Ammon's horn (tissue), 1 donor: ENCODE results near the gene AREG.

ENCODE experiments used
- DNase-seq: peaks from one replicate; pipeline ENCODE4 v3.0.0-alpha.2; 2016; ENCODE audit warnings: low spot score

Gene AREG

DNA sequence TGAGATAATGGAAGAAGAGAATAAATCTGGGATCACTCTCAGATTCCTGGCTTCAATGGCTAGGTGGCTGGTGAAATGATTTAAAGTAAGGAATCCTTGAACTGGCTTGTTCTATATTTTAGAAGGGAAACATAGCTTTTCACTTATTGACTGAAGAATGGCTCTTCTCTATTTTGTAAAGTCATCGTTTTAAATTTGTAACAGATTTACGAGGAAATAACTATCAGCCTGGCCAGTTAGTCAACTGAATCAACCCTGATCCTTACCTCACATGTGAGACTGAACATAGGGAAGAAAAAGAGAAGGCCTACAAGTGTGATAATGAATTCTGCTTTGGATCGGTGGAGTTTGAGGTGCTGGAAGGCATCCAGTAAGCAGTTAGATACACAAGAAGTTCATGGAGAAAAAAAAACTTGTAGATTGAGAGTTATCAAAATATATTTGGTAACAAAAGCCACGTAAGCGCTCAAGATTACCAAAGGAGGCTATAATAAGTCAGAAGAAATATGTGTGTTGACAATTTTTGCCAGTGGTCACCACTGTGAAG lies 12.0 kb downstream of the AREG start:
- DNase-seq, result no peak

DNA sequence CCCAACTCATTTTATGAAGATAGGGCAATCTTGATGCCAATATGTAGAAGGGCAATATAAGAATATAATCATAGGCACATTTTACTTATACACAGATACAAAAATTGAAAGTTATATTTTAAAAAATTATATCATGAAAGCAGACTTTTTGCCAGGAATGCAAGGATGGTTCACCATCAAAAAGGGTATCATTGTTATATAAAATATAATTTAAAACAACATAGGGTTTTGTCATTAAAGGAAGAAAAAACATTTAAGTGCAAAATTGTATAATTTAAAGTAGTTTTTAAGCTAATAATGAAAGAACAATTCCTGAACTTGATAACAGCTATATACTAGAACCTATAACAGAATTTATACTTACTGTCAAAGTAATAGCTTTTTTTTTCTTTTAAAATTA lies 15.9 kb downstream of the AREG start:
- DNase-seq, result no peak

DNA sequence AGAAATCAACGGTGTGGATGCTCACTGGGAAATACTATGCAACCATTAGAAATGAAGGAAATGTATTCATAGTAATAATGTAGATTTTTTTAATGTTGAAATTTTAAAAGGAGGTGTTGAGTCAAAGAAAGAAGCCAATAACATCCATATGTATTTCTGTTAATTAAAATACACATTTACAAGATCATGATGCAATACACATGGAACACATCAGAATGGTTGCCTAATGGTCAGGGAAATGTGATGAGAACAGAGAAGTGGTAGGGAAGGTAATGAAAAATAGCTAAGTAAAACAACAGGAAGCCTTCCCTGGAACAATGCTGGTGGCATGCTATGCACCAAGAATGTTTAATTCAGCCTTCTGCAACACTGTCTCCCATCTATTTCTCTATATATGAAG lies 18.2 kb downstream of the AREG start:
- DNase-seq, result no peak

DNA sequence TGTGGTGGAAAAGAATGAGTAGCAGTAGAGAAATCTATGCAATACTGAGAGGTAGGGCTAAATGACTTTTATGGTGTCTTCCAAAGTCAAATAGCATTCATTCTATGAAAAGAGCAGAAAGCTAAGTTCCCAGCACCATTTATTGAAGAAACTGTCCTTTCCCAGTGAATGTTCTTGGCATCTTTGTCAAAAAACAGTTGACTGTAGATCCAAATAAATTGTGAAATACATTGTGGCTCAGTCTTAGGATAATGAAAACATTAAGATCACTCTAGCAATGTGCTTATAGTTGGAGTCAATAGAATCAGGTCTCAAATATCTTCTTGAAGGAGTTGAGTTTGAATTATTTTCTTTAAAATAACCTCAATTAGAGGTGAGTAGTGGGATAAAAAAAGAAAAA lies 19.4 kb downstream of the AREG start:
- DNase-seq, result no peak

DNA sequence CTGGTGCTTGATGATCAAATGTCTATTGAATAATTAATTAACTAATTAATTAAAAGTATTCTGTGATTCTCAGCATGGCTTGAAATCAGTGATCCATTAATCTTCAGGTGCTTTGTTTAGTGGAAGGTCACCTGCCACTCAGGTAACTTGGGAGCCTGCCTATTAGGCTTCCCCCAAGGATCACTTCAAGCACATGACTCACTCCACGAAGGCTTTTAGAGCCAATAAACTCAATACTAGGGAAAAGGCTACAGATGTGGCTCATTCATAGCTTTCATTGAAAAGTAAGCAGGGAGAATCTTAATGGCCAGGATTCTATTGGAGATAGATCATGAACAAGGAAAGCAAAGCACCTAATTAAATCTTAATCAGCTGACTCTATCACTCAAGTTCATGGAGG lies 21.3 kb downstream of the AREG start:
- DNase-seq, result no peak

DNA sequence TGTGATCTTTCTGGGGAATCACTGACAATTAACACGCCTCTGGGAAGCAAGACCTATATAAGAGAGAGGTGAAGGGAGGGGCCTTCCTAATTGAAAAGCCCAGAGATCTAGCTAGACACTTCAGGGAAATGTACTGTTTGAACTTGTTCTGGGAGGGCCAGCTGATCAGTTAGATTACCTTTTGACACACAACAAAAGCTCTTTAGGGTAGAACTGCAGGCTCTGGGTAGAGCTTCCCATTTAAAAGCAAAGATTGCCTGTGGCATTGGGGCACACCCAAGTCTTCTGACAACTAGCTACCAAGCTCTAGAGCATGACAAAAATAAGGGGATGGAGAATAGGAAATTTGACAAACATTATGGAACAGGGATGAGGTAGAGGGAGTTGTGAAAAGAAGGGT lies 26.3 kb downstream of the AREG start:
- no peak for DNase-seq

DNA sequence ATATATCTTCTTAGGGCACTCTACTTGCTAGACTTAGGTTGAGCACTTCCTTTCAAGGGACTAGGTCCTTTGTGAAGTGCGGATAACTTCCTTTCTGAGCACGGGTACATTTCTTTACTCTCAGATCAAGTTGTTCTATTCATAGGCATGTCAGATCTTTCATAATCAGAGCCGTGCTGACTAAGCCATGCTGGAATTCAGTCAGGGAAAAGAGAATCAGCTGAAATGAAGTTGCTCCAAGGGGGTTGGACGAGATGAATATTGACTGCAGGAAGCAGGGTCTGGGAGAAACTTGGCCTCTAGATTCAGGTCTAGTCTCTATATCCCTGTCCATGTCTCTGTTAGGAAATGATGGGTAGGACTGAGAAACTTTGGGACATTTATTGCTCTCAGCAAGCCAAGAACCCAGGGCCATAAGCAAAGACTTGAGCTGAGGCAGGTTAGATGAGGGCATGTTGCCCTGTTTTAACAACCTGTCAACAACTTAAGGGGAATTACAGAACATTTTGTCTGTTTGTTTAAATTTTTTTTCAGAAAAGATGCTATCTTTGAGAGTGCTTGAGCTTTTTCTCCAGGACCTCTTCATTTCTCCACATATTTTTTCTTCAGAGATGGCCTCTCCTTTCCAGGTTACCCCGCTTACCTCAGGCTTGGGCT lies 28.3 kb downstream of the AREG start:
- peak; percentile 4 for DNase-seq

DNA sequence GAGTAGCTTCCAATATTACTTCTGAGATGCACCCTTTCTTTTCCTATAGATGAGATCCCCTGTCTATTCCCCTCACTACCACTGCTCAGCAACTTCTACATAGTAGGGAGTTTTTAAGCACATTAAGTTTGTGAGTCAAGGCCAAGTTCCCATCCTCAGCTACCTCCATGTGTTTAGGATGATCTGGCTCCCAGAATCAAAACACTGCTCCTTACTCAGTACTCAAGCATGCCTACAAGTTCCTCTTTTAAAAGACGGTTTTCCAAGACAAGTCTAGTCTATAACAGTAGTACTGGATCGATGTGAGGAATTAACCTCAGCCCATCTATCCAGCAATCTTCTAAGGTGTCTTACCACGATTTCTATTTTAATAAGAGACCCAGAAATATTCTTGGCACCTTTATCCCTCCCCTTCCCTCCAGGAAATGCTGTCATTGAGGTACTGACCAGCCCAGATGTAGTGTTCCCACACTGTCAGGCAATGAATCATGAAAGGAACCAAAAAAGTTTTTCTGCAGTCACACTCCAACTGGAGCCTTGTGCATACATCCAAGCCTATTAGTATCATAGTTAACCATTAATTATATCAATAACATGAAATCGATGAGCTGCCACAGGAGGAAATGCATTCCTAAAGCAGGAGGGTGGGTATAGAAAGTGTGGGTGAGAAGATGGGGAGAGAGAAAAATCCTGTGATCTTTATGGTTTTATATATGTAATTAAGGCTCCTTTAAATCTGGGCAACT lies 29.6 kb downstream of the AREG start:
- no peak for DNase-seq

DNA sequence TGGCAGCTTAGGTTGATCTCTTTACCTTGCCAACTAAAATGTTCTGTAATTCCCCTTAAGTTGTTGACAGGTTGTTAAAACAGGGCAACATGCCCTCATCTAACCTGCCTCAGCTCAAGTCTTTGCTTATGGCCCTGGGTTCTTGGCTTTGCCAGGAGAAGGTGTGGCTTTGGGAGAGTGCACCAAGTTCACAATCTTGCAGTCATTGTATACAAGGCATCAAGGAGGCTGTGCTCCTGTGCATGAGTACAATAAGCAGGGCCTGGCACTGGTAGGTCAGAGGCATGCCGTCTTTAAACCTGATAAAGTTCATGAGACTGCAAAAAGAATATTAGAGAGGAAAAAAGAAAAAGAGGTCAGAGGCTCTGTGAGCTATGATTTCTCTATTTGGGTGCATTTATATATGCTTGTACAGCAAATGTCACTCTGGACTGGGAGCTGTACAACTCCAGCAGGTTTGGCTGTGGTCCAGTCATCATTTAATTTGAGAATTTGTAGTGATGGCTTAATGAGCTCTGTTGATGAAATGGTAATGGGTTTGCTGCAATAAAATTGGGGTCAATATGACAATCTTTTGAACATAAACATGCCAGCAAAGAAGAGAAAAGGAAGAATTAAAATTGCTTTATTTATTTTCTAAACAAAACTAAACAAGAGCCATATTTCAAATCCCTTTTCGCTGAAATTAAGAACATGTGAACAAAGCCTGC lies 30.3 kb downstream of the AREG start:
- DNase-seq, result no peak

DNA sequence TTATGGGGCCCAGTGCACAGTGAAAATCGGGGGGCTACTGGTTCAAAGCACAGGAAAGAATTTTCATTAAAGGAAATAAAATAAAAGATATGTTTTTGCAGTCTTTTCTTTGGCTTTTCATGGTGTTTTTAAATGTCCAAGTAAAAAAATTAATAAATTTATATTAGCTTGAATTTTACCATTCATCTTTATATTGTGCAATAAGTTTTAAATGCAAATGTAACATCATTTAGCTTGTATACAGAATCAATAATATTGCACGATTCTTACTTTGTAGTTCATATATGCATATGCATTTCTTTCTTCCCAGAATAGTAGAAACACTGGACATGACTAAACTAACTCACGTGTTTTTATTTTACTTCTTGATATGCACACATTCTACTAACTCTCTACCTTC lies 31.0 kb downstream of the AREG start:
- no peak for DNase-seq

DNA sequence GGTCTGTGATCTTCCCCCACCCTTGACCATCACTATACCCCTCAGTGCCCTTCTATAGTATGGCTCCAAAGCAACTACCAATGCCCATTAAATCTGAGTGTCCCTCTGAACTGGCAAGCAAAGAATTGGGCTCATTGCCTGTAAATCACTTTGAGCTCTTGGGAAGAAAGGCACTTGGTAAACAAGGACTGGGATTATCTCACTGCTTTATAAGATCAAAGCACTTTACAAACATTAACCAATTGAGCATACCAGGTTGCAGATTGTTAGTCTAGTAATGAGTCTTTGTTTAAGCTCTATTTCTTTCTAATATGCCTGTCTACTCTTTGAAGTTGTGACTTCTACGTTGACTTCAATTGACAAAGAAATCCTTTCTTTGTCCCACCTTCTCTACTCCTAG lies 34.1 kb downstream of the AREG start:
- no peak for DNase-seq

DNA sequence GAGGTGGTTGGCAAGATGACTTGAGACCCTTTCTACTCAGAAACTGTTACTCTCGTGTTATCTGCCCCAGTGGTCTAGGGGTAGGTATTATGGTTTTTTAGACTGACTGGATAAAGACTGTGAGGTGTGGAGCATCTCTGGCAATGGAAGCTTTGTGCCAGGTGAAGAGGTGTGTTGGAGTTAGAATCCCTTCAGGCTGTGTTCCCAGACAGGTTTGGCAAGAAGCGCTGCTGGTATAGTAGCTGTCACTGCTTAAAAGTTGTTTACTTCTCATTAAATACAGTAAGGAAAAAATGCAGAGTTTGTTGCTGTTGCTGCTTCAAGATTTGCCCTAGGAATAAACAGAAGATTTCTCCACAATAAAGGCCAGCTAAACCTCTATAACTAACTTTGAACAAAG lies 35.3 kb downstream of the AREG start:
- no peak for DNase-seq

DNA sequence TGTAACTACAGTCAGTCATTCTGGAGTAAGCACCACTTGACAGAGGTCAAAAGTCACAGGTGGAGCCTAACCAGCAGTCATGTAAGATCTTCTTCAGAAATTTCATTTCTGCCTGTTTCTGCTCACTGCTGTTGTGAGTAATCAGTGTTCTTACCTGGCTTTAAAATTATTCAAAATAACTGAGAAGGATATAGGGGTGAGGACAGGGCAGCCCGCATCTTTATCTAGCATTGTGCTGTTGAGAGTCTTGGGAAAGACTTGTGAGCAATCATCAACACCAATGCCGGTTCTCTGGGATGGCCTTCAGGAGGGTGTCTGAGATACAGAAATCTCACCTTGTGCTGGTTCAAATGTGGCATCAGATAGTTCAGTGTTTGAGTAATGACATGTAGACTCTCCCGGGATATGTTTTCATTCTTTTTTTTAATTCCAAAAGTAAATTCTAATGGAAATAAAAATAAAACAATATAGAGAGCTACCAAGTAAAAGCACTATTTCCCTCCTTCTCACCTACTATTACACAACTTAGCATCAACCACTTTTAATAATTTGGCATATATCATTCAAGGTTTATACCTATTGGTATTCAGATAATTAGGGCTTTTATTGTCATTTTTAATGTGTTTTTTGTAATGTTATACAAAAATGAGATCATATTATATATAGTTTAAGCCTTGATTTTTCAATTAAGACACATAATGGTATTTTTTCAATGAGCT lies 37.1 kb downstream of the AREG start:
- DNase-seq, result no peak

DNA sequence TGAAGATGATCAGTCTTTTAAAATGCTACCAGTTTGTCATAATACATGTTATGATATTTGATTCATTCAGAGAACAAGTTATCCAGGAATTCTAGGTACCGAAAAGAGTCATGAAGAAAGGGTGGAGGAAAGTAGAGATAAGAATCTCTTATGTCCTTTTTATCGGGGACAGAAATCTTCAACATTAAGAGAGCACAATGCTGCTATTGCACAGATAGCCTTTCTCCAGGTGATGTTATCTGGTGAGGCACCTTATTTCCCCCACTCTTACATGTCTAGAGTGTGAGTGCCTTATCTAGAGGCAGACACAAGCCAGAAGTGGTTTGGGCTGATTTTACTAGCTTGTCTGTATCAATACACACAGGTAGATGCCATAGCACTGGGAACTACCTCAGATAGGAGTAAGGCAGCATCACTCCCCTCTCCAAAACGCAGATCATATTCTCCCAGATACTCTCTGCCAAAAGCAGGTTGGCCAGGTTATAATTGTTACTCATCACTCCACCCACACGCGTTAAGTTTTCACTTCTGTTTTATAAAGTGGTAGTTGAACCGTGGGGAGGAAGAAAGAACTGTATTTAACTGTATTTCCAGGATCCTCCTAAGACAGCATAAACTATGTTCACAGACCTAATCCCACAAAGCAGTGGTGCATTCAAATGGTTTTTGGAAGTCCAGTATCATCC lies 38.4 kb downstream of the AREG start:
- DNase-seq, result no peak

DNA sequence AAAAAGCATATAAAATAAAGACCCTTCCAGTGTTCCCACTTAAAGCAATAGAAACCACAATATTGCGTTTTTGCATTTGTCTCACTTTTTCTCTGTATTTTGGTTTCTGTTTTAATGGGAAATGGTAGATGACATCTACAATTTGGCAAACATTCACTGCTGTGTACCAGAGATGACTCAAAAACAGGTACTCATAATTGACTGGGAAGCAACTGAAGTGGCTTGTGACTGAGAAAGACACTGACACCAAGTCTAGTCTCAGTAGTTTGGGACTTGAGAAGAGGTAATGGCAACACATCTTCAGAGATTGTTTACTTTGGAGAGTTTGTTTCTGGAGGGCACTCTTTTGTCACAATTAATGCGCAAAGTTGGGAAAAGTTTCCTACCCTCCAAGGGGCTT lies 42.0 kb downstream of the AREG start:
- no peak for DNase-seq

DNA sequence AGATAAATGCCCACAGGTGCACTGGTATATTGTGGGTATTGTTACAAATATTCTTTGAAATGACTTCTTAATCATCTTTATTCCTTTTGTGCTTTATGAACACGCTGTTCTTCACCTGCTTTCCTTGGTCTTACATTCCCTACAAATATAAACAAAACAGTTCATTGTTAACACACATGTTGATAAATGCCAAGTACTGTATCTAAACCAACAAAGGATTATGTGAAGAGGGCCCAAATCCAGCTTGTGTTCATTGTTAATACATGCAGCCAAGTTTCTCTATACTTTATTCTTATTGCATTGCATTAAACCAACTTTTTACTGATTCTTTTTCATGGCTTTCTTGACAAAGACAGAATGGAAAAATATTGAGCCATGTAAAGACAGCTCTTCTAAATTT lies 42.8 kb downstream of the AREG start:
- no peak for DNase-seq

DNA sequence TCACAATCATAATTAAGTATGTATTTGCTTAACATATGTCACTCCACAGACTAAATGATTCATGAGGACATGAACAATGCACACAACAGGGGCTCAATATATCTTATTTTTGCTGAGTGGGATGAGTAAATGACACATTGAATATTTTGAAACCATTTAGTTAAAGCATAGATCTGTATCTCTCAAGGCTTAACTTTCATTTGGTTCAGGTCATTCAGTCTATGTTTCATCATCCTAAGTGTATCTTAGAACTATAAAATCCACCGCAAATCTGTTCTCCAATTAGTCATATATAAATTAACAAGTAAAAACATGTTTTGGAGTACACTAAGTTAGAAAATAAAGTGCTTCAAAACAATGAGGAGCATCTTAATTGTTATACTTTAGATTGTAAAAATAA lies 45.8 kb downstream of the AREG start:
- no peak for DNase-seq

DNA sequence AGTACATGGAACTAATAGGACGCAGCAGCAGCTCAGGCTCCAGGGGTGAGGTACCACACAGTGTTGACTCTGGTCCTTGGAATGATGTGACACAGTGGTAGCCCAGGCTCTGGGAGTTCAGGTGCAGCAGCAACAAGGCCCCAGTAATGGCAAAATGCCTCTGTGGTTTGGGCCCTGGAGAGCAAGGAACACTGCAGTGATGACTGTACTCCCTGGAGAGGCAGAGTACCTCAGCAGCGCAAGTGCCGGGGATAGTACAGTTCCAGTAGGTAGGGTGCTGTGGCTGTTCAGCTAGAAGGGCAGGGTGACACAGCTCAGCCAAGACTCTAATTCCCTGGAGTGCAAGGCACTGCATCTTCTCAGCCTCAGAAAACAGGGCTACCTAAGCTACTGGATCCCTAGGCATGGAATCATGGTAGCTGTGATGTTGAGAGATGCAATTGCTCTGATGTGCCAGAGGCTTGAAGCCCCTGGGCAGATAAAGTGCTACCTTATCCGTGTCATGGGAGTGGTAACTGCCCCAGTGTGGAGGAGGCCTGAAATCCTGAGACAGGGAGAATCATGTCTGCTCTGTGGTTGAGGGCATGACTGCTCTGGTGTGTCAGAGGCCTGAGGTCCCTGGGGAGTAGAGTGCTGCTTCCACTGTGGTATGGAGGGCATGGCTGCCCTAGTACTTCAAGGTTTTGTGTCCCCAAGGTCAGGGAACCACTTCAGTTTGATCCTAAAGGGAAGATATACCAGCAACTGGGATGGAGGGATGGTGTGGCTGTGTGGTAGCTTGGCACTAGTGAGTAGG lies 55.2 kb downstream of the AREG start:
- no peak for DNase-seq

DNA sequence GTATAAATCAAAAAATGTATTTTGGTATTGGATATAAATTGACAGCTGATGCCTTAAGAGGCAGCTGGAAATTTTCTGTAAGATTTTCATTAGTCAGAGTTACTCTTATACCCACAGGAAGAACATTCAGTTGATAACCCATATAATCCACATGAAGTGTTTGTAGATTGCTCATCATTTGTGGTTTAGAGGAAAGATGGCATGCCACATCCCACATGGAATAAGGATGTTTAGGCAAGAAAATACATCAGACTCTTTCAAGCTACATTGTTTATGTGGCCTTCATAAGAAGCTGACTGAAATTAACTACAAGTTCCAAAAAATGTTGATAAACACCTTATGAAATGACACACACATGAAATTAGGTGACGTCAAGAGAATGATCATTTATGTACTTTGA lies 56.6 kb downstream of the AREG start:
- no peak for DNase-seq

DNA sequence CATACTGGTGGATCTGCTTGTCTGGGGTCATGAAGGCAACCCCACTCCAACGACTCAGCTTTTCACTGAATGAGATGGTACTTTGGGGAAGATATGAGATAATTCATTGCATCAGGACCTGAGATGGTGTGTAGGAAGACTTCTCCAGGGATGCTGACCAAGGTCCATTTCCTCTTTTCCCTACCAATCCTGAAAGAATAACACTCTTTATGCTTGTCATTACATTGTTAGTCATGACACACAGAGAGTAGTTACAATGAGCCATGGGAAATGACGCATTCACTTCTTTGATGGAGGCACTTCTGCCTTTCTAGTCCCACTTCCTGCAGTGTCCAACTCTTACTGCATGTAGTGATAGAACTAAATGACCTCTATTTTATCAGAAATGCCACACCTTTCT lies 58.6 kb downstream of the AREG start:
- no peak for DNase-seq

DNA sequence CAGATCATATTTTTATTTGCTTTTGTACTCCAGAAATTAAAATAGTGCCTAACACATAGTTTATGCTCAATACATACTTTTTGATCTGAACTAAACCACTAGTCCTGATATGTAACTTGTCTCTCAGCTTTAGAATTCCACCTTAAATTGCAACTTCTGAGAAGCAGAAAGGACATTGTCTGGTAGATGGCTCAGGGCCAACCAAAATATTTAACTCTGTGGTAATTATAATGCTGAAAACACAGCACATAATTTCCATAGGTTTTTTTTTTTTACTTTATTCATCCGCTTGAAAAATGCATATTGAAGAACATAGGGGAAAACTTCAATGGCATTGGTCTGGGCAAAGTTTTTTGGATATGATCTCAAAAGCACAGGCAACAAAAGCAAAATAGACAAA lies 59.3 kb downstream of the AREG start:
- no peak for DNase-seq
